ENCODE data around the gene PCSK5. TPM values are rescaled to one million over a fixed set of nuclear protein-coding genes. Genes with fewer than 3 reads are reported as not detected.

Gene PCSK5
- total and polyA plus RNA-seq, 5 experiments from 2014 or later, result 6.5 to 22.8 (median 14.7) TPM

GRCh38 chr9:76219560-76220151 lies 329.2 kb downstream of the PCSK5 start:
- peaks cover 0 to 2% (median 0%) of the 10 kb centered on the region in 4 donors for H3K4me1 Mint-ChIP-seq
- H3K4me3 Mint-ChIP-seq, result no peak overlapping the region
- no peak overlapping the region for H3K27ac Mint-ChIP-seq
- H3K9me3 Mint-ChIP-seq, result no peaks in the 10 kb centered on the region
- POLR2A ChIA-PET, result no interaction called here
- DNase-seq (no peak), ATAC-seq (no peak)
- H3K27me3 Mint-ChIP-seq, result peaks cover 0 to 3% (median 0%) of the 10 kb centered on the region in 5 donors
- H3K36me3 Mint-ChIP-seq, result peaks cover 0 to 2% (median 0%) of the 10 kb centered on the region in 3 donors

GRCh38 chr9:76221423-76221822 lies 330.9 kb downstream of the PCSK5 start:
- peaks cover 0 to 2% (median 0%) of the 10 kb centered on the region in 3 donors for H3K36me3 Mint-ChIP-seq
- no peak for ATAC-seq
- H3K4me1 Mint-ChIP-seq, result peaks cover 0 to 2% (median 0%) of the 10 kb centered on the region in 4 donors
- peaks cover 0 to 3% (median 0%) of the 10 kb centered on the region in 5 donors for H3K27me3 Mint-ChIP-seq
- DNase-seq, result no peak
- no peaks in the 10 kb centered on the region for H3K9me3 Mint-ChIP-seq
- H3K27ac Mint-ChIP-seq, result no peak overlapping the region
- H3K4me3 Mint-ChIP-seq, result no peak overlapping the region
- POLR2A ChIA-PET, result no interaction called here

- ATAC-seq (no peak), DNase-seq (no peak)
- H3K27me3 Mint-ChIP-seq, result peaks cover 0 to 2% (median 0%) of the 10 kb centered on the region in 5 donors
- no peaks in the 10 kb centered on the region for H3K9me3 Mint-ChIP-seq
- H3K36me3 Mint-ChIP-seq, result no peaks in the 10 kb centered on the region
- no peak overlapping the region for H3K27ac Mint-ChIP-seq
- POLR2A ChIA-PET, result no interaction called here
- H3K4me1 Mint-ChIP-seq, result no peaks in the 10 kb centered on the region
- H3K4me3 Mint-ChIP-seq, result no peak overlapping the region
Observed at GRCh38 chr9:76223749-76224340, 333.4 kb downstream of the PCSK5 start.

GRCh38 chr9:76227156-76227555 lies 336.7 kb downstream of the PCSK5 start:
- DNase-seq (no peak), ATAC-seq (no peak)
- peaks cover 0 to 2% (median 0%) of the 10 kb centered on the region in 5 donors for H3K27me3 Mint-ChIP-seq
- H3K36me3 Mint-ChIP-seq, result no peaks in the 10 kb centered on the region
- peak overlapping the region in 1 of 10 donors; percentile 8 for H3K27ac Mint-ChIP-seq
- H3K4me1 Mint-ChIP-seq, result no peaks in the 10 kb centered on the region
- H3K4me3 Mint-ChIP-seq, result no peak overlapping the region
- no peaks in the 10 kb centered on the region for H3K9me3 Mint-ChIP-seq
- POLR2A ChIA-PET, result no interaction called here

- H3K9me3 Mint-ChIP-seq, result no peaks in the 10 kb centered on the region
- H3K4me3 Mint-ChIP-seq, result no peak overlapping the region
- H3K27me3 Mint-ChIP-seq, result peaks cover 0 to 2% (median 0%) of the 10 kb centered on the region in 5 donors
- POLR2A ChIA-PET, result no interaction called here
- H3K27ac Mint-ChIP-seq, result no peak overlapping the region
- no peaks in the 10 kb centered on the region for H3K36me3 Mint-ChIP-seq
- no peak for ATAC-seq
- no peaks in the 10 kb centered on the region for H3K4me1 Mint-ChIP-seq
- DNase-seq, result no peak
Observed at GRCh38 chr9:76231001-76231400, 340.5 kb downstream of the PCSK5 start.

GRCh38 chr9:76232861-76233489 lies 342.5 kb downstream of the PCSK5 start:
- H3K27ac Mint-ChIP-seq, result peak overlapping the region in 2 of 10 donors; percentile 14 to 49
- no peaks in the 10 kb centered on the region for H3K4me1 Mint-ChIP-seq
- H3K4me3 Mint-ChIP-seq, result no peak overlapping the region
- H3K9me3 Mint-ChIP-seq, result no peaks in the 10 kb centered on the region
- H3K27me3 Mint-ChIP-seq, result peaks cover 0 to 4% (median 0%) of the 10 kb centered on the region in 5 donors
- POLR2A ChIA-PET, result no interaction called here
- no peaks in the 10 kb centered on the region for H3K36me3 Mint-ChIP-seq
- DNase-seq, result no peak
- ATAC-seq, result no peak

GRCh38 chr9:76240578-76240977 lies 350.1 kb downstream of the PCSK5 start:
- no peak for ATAC-seq
- Mint-ChIP-seq H3K36me3 (peaks cover 0 to 3% (median 0%) of the 10 kb centered on the region in 3 donors), H3K9me3 (no peaks in the 10 kb centered on the region), H3K4me3 (no peak overlapping the region), H3K27me3 (peaks cover 0 to 8% (median 0%) of the 10 kb centered on the region in 5 donors), H3K4me1 (no peaks in the 10 kb centered on the region), H3K27ac (no peak overlapping the region)
- no peak for DNase-seq
- POLR2A ChIA-PET, result no interaction called here

GRCh38 chr9:76245518-76245917 lies 355.0 kb downstream of the PCSK5 start:
- no peak for ATAC-seq
- no peak for DNase-seq
- peaks cover 0 to 6% (median 0%) of the 10 kb centered on the region in 3 donors for H3K36me3 Mint-ChIP-seq
- no peaks in the 10 kb centered on the region for H3K4me1 Mint-ChIP-seq
- H3K4me3 Mint-ChIP-seq, result no peak overlapping the region
- H3K9me3 Mint-ChIP-seq, result no peaks in the 10 kb centered on the region
- H3K27me3 Mint-ChIP-seq, result peaks cover 0 to 3% (median 0%) of the 10 kb centered on the region in 5 donors
- no peak overlapping the region for H3K27ac Mint-ChIP-seq
- POLR2A ChIA-PET, result no interaction called here

GRCh38 chr9:76246680-76247079 lies 356.2 kb downstream of the PCSK5 start:
- Mint-ChIP-seq H3K4me3 (no peak overlapping the region), H3K27ac (no peak overlapping the region), H3K27me3 (peaks cover 0 to 3% (median 0%) of the 10 kb centered on the region in 5 donors), H3K4me1 (no peaks in the 10 kb centered on the region), H3K36me3 (peaks cover 0 to 6% (median 0%) of the 10 kb centered on the region in 3 donors), H3K9me3 (no peaks in the 10 kb centered on the region)
- DNase-seq, result no peak
- ATAC-seq, result no peak
- POLR2A ChIA-PET, result no interaction called here

GRCh38 chr9:76247426-76247825 lies 357.0 kb downstream of the PCSK5 start:
- Mint-ChIP-seq H3K9me3 (no peaks in the 10 kb centered on the region), H3K4me3 (no peak overlapping the region), H3K4me1 (peaks cover 0 to 2% (median 0%) of the 10 kb centered on the region in 4 donors), H3K27ac (no peak overlapping the region), H3K36me3 (peaks cover 0 to 6% (median 0%) of the 10 kb centered on the region in 3 donors), H3K27me3 (peaks cover 0 to 3% (median 0%) of the 10 kb centered on the region in 5 donors)
- POLR2A ChIA-PET, result no interaction called here
- no peak for ATAC-seq
- DNase-seq, result no peak

- POLR2A ChIA-PET, result no interaction called here
- ATAC-seq (no peak), DNase-seq (no peak)
- H3K4me1 Mint-ChIP-seq, result peaks cover 0 to 4% (median 0%) of the 10 kb centered on the region in 4 donors
- H3K27me3 Mint-ChIP-seq, result peaks cover 0 to 3% (median 0%) of the 10 kb centered on the region in 5 donors
- peaks cover 0 to 6% (median 0%) of the 10 kb centered on the region in 3 donors for H3K36me3 Mint-ChIP-seq
- H3K27ac Mint-ChIP-seq, result no peak overlapping the region
- no peak overlapping the region for H3K4me3 Mint-ChIP-seq
- no peaks in the 10 kb centered on the region for H3K9me3 Mint-ChIP-seq
Observed at GRCh38 chr9:76249309-76249708, 358.8 kb downstream of the PCSK5 start.

GRCh38 chr9:76255781-76256455 lies 365.4 kb downstream of the PCSK5 start:
- ATAC-seq (no peak), DNase-seq (no peak)
- Mint-ChIP-seq H3K27me3 (peaks cover 0 to 6% (median 2%) of the 10 kb centered on the region in 5 donors), H3K4me1 (peaks cover 0 to 4% (median 0%) of the 10 kb centered on the region in 4 donors), H3K9me3 (no peaks in the 10 kb centered on the region), H3K27ac (no peak overlapping the region), H3K36me3 (no peaks in the 10 kb centered on the region), H3K4me3 (no peak overlapping the region)
- POLR2A ChIA-PET, result no interaction called here

- Mint-ChIP-seq H3K9me3 (peaks cover 0 to 2% (median 0%) of the 10 kb centered on the region in 9 donors), H3K36me3 (no peaks in the 10 kb centered on the region), H3K4me1 (peaks cover 0 to 3% (median 0%) of the 10 kb centered on the region in 4 donors), H3K27me3 (peaks cover 0 to 6% (median 2%) of the 10 kb centered on the region in 5 donors), H3K27ac (no peak overlapping the region), H3K4me3 (no peak overlapping the region)
- ATAC-seq, result no peak
- POLR2A ChIA-PET, result no interaction called here
- no peak for DNase-seq
Observed at GRCh38 chr9:76257311-76257710, 366.8 kb downstream of the PCSK5 start.

Data from naive thymus-derived CD8-positive, alpha-beta T cell (primary cell).